CD4-positive, alpha-beta T cell treated with Interferon gamma for 1 hour (primary cell): ENCODE results near the gene EIF4G2.
A peak's percentile ranks its signal among the peaks of the same experiment; 100 is the strongest.

Experiments
- DNase-seq: peaks from one replicate; pipeline ENCODE4 v3.0.0-alpha.2; 2020

Gene EIF4G2

DNA sequence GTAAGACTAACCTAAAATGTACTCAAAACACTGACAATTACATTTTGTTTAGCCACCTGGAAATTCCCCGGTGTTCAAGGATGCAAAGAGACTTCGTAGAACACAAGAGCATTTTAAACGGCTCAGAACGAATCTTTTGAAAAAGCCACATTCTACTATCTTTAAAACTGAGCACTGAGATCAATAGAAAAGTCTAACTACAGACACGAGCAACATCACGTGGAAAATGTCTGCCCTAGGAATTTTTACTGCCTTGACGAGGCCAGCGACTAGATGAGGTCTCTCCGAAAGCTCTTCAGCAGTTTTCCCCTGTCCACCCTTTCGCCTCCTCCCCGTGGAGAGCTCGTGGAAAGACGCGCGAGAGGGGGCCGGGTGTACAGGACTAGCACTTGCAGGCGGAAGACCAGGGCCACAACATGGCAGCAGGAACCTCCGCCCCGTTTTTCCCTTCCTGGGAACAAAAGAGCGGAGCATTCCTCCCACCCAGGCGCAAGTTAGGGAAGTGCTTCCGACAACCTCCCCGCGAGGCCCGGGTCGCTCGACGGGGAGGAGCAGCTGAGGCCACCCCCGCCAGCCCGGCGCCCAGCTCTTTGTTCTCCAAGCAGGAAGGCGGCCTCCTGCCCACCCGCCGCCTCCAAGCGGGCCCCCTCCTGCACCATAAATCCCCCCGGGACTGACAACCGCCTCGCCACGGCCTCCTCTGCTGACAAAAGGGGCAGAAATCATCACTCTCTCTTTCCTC lies 1.1 kb downstream of the EIF4G2 start:
- DNase-seq: peak; percentile 25

DNA sequence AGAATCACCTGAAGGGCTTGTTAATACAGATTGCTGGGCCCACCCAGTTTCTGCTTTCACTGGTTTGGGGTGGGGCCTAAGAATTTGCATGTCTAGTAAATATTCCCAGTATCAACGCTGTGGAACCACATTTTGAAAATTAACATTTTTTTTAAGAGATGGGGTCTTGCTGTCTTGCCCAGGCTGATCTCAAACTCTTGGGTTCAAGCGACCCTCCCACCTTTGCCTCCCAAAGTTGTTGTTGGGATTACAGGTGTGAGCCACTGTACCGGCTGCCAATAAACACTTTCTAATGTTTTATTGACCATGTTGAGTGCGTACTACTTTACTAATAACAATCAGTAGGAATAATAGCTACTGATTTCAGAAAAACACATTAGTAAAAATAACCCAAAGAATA lies 2.5 kb downstream of the EIF4G2 start:
- no peak for DNase-seq

DNA sequence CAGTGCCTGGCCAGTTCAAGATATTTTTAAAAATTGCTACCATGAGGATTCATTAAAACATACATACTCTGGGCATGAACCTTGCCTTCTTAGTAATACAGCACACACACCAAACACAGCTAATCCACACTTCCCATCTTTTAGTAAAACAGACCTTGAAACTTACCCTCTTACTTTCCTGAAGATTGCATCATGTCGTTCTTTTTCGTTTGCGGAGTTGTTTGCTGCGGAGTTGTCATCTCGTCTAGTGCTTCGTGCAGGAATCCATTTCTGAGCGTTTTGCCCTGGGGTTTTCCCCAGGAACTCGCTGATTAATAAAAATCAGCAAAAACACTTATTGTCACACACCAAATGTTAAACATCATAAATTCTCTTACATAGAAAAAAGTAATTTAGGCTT lies 3.0 kb downstream of the EIF4G2 start:
- DNase-seq: no peak

- no peak for DNase-seq
Measured at GRCh38 chr11:10803676-10804075, 5.0 kb downstream of the EIF4G2 start.

DNA sequence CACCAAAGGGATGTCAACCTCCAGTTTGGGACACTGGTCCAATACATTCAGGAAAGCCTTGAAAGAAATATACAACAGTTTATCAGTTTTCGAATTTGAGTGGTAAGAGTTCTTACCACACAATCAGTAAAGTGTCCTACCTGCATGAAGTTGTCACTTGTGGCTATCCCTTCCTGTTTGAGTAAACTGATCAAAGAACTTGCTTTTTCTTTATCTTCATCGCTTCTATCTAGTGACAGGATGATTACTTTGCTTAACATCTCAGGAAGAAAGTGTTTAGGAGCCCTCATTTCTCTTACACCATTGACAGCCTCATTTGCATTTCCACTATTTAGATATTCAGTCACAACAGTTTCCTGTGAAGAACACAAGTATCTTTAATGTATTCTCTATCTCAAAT lies 8.4 kb downstream of the EIF4G2 start:
- DNase-seq: no peak

DNA sequence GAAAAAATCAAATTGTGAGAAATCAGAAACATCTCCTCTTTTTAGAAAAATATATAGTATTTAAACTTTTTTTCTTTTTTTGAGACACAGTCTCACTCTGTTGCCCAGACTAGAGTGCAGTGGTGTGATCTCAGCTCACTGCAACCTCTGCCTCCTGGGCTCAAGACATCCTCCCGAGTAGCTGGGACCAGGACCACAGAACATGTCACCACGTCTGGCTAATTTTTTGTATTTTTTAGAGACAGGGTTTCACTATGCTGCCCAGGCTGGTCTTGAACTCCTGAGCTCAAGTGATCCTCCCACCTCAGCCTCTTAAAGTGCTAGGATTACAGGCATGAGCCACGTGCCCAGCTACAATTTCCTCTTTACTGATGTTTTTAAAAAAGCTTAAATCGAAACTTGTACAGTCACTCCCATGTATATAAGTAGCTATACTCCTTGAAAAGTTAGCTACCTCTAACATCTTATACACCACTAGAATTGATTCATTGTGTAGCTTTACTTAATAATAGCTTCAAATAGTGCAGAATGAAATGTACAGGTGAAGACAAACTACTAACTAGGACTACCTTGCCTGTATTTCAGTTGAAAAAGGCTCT lies 10.3 kb downstream of the EIF4G2 start:
- no peak for DNase-seq

- no peak for DNase-seq
Measured at GRCh38 chr11:10797531-10797930, 11.2 kb downstream of the EIF4G2 start.

GRCh38 chr11:10797001-10797400 lies 11.7 kb downstream of the EIF4G2 start:
- no peak for DNase-seq

DNA sequence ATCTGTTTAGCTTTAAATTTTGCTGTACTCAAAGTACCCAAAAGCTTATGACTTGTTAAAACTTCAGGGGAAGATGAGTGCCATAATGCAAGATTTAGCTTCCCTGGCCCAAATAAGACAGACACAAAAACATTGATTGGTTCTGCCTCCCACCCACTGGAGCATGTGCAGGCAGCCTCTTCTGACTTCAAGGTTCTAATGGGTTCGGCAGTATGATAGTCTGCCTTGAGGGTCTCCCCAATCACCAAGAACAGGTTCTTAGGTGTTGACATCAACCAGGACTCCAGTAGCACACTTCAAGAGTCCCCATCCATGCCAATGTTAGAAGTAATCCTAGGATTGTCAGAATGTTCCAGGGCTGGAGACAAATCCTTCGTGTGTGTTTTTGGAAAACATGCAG lies 12.5 kb downstream of the EIF4G2 start:
- no peak for DNase-seq

GRCh38 chr11:10793470-10794255 lies 15.1 kb downstream of the EIF4G2 start:
- no peak for DNase-seq

DNA sequence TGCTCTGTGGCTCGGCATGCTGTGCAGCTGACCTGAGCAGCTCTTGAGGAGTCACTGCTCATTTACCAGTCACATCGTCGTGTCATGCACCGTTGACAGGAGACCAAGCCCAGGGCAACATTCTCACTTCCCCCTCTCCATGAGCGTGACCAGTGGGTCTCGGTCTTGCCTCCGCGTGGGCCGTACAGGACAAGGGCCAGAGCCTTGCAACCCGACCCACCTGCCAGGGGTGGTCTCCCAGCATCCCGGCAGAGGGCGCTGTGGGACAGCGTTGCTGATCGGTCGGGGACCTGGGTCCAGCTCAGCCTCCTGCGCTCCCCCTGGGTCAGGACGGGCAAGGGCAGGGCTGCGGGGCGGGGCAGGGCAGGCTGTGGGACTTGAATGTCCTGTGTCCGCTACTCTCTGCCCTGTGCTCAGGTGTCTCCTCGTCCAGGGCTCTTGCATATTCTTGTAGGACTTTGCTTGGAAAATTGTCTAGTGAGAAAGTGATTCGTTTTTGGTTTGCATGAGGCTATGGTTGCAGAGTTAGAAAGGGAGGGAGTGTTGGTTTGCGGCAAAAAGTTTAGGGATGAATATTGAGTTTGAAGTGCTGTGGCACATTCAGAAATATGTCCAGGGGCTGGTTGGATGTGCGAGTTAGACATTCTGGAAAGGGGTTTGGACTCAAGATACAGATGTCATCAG lies 16.2 kb downstream of the EIF4G2 start:
- peak; percentile 79 for DNase-seq

GRCh38 chr11:10786451-10786850 lies 22.3 kb downstream of the EIF4G2 start:
- DNase-seq: no peak

DNA sequence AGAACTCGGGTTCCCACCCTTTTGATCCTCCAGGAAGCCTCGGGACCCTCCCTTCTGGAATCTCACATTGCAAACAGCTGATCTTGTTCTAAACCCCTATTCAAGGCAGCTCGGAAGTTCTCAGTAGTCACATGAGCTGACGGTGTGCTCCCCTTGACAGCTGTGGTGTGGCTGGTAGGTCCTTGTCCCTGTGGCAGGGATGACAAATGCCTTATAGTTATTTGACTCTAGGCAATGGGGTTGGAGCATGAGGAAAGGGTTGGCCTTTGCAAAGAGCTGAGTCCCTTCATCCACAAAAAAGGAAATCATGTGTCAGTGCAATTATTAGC lies 23.6 kb downstream of the EIF4G2 start:
- DNase-seq: no peak

DNA sequence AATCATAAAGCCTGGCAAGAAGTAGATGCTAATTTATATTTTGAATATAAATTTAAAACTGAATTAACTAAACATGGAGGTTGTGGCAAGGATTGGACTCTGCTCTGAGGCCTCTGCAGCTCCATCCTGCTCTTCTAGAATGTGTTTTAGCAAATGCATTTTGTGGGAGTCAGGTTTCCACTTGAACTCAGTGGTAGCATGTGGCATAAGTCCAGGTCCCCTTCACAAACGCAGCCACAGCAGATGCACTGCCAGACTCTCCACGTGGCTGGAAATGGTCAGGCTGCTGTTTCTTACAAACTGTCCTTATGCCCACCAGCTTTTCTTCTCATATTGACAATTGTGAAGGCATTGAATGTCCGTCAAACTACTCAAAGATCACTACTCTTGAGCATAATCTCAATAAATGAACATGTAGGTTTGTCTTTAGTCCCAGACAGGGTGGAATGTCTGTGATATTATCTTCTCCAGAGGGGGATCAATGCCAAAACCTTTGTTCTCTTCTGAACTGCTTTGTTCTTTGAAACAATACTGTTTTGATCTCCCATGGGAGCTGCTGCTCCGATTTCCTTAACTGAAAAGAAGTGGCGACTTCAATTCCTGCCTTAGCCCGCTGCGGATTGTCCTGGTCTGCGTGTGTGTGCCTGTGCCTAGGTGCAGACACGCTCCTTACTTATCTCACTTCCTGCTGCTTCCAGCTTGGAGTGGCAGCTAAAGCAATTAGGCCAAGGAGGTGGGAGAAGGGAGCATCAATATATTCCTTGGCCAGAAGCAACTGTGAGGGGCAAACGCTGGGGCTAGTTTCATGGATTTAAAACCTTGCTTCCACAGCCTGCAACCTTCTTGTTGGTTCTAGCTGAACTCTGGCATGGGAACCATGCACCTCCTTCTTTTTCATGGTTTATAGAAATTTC lies 24.2 kb downstream of the EIF4G2 start:
- DNase-seq: no peak

DNA sequence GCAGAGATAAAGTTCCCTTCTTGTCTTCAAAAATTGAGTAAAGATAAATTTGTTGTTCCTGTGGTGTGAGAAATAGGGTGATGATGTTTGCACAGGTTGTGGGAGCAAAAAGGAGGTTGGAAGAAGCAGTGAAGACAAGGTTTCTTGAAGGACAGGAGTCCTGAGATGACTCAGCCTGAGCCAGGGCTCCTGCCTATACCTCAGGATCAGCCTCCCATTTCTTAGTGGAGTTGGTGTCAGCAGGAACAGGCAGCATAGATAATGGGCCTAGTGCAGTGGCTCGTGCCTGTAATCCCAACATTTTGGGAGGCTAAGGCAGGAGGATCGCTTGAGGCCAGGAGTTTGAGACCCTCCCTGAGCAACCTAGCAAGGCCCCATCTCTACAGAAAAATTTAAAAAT lies 28.7 kb downstream of the EIF4G2 start:
- DNase-seq: no peak

DNA sequence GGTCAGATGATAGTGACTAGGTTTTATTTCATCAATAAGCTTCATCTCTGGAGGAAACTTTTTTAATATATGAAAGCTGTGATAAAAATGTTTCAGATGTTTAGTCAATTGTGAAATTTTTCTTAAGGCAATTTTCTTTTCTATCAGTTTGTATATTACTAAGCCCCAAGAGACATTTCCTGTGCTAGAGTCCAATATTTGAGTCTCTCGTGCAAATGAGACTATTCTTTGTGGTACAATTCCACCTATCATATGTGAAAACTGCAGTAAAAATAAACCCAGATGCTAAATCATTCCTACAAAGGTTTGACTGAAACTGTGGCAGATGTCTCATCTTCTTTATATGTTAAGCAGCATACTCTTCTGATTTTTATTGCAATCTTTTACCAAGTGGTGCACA lies 29.6 kb downstream of the EIF4G2 start:
- DNase-seq: no peak

- DNase-seq: no peak
Measured at GRCh38 chr11:10778217-10778970, 30.3 kb downstream of the EIF4G2 start.

GRCh38 chr11:10777806-10778205 lies 30.9 kb downstream of the EIF4G2 start:
- no peak for DNase-seq

DNA sequence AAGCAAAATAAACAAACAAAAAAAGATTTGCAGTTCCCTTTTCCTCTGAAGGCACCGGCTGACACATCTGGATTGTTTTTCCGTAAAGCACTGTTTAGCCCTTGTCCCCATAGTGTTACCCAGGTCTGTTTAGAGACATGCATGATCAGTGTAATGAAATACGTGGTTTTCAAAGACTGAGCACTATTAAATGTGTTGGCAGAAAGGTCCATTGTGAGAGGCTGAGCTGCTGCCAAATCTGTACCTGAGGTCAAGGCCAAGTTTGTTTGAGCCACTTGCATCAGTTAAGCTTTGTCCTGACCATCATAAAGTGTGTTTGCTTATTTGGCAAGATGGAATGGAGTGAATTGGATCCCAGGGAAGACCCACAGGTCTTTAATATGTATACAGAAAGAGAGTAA lies 31.3 kb downstream of the EIF4G2 start:
- no peak for DNase-seq

DNA sequence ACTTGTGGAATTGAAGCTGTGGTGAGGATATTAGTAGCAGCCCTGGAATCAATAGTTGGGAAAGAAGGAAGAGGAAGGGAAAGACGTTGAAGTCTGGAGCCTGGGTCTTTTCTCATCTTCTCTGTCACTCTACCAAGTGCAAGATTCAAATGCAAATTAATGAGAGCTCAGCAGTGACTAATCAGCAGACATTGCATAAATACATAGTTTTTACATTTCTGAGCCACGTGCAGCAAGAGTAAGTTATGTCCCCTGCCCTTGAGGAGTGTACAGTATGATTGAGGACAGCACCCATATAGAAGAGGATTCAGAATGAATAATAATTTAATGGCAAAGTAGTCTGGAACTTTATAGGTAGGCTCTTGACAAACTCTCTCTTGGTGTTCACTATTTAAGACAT lies 33.9 kb downstream of the EIF4G2 start:
- DNase-seq: no peak

GRCh38 chr11:10771457-10771856 lies 37.3 kb downstream of the EIF4G2 start:
- DNase-seq: no peak
